ENCODE measurements around the gene FARP1.

DNA sequence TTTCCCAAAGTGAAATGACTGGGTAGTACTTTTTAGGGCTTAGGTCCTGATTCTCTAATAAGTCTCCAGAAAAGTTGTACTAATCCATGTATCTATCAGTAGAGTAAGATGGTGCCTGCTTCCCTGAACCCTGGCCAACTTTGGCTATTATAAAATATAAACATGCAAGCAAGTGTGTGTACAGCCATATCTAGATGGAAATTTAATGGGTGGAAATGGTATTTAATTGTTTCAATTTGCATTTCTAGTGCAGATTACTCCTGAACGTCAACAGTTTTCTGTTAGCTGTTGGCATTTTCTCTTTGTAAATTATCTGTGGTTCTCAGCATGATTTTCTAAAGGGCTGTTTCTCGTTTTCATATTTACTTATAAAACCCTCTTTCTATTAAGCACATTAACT is 221.3 kb downstream of the FARP1 start:
- TF ChIP-seq CTCF (IDR thresholded peaks at IDR 0.05) (no peak), POLR2A (IDR thresholded peaks at IDR 0.05) (no peak), POLR2AphosphoS5 (IDR thresholded peaks at IDR 0.05) (no peak), EP300 (IDR thresholded peaks at IDR 0.05) (no peak)

All from suprapubic skin (tissue), 4 donors.